ENCODE data around the gene AATF. TPM values are rescaled to one million over a fixed set of nuclear protein-coding genes. Genes with fewer than 3 reads are reported as not detected.

The AATF gene
- total RNA-seq, 2 experiments from 2014 or later = 40.3 to 40.8 TPM

- ATAC-seq (ENCODE audit: poor library complexity) (no peak), DNase-seq (no peak)
- Mint-ChIP-seq H3K4me1 (ENCODE audit: low read depth) (peaks cover 5% of the 10 kb centered on the region), H3K9me3 (no peaks in the 10 kb centered on the region), H3K4me3 (no peak overlapping the region), H3K36me3 (ENCODE audit: low read depth) (peaks cover 68% of the 10 kb centered on the region), H3K27me3 (no peaks in the 10 kb centered on the region), H3K27ac (no peak overlapping the region)
- CTCF ChIA-PET = interaction anchor here (0.8 kb wide), 2 partner anchors 23 to 394 kb away, joined by 3 read pairs; no protein-coding TSS in a partner anchor
- no peak overlapping the region for H3K27ac ChIP-seq (ENCODE audit: low read depth in 1 of 2, low read length in 2 of 2)
- no peaks in the 10 kb centered on the region for H3K4me1 ChIP-seq (ENCODE audit: insufficient read depth, low read length)
- H3K36me3 ChIP-seq (ENCODE audit: insufficient read depth, low read length) = peaks cover 42% of the 10 kb centered on the region
- no peaks in the 10 kb centered on the region for H3K9me3 ChIP-seq (ENCODE audit: control insufficient read depth in 1 of 2, insufficient read depth in 1 of 2, low read length in 2 of 2)
- POLR2A ChIA-PET = interaction anchor here (1.5 kb wide), 1 partner anchor 29 kb away, joined by 3 read pairs; no protein-coding TSS in a partner anchor
- intact Hi-C loops (cut with DNase I, micrococcal nuclease) = no loop called here
- no peak for TF ChIP-seq CTCF (IDR thresholded peaks at IDR 0.05)
- no peak overlapping the region for H3K4me3 ChIP-seq (ENCODE audit: low read length)
- no peaks in the 10 kb centered on the region for H3K27me3 ChIP-seq (ENCODE audit: control insufficient read depth in 1 of 2, insufficient read depth in 2 of 2, low read length in 2 of 2)
These were observed 70.5 kb downstream of the AATF start for GRCh38 chr17:37019117-37019740.

GRCh38 chr17:37019741-37020129 lies 71.0 kb downstream of the AATF start:
- Mint-ChIP-seq H3K27ac (no peak overlapping the region), H3K9me3 (no peaks in the 10 kb centered on the region), H3K36me3 (ENCODE audit: low read depth) (peaks cover 68% of the 10 kb centered on the region), H3K4me1 (ENCODE audit: low read depth) (peaks cover 8% of the 10 kb centered on the region), H3K4me3 (no peak overlapping the region), H3K27me3 (no peaks in the 10 kb centered on the region)
- Histone ChIP-seq H3K27me3 (ENCODE audit: control insufficient read depth in 1 of 2, insufficient read depth in 2 of 2, low read length in 2 of 2) (no peaks in the 10 kb centered on the region), H3K36me3 (ENCODE audit: insufficient read depth, low read length) (peaks cover 45% of the 10 kb centered on the region), H3K4me1 (ENCODE audit: insufficient read depth, low read length) (no peaks in the 10 kb centered on the region), H3K9me3 (ENCODE audit: control insufficient read depth in 1 of 2, insufficient read depth in 1 of 2, low read length in 2 of 2) (no peaks in the 10 kb centered on the region), H3K4me3 (ENCODE audit: low read length) (no peak overlapping the region), H3K27ac (ENCODE audit: low read depth in 1 of 2, low read length in 2 of 2) (no peak overlapping the region)
- ATAC-seq (ENCODE audit: poor library complexity) (no peak), DNase-seq (no peak)
- POLR2A ChIA-PET = interaction anchor here (1.5 kb wide), 1 partner anchor 28 kb away, joined by 3 read pairs; no protein-coding TSS in a partner anchor
- intact Hi-C loops (cut with DNase I, micrococcal nuclease) = no loop called here
- TF ChIP-seq CTCF (IDR thresholded peaks at IDR 0.05) = no peak
- CTCF ChIA-PET = interaction anchor here (0.8 kb wide), 1 partner anchor 22 kb away, joined by 3 read pairs; no protein-coding TSS in a partner anchor

GRCh38 chr17:37024181-37024637 lies 75.5 kb downstream of the AATF start:
- Histone ChIP-seq H3K9me3 (ENCODE audit: control insufficient read depth in 1 of 2, insufficient read depth in 1 of 2, low read length in 2 of 2) (no peaks in the 10 kb centered on the region), H3K4me3 (ENCODE audit: low read length) (no peak overlapping the region), H3K36me3 (ENCODE audit: insufficient read depth, low read length) (peaks cover 25% of the 10 kb centered on the region), H3K4me1 (ENCODE audit: insufficient read depth, low read length) (no peaks in the 10 kb centered on the region), H3K27me3 (ENCODE audit: control insufficient read depth in 1 of 2, insufficient read depth in 2 of 2, low read length in 2 of 2) (no peaks in the 10 kb centered on the region), H3K27ac (ENCODE audit: low read depth in 1 of 2, low read length in 2 of 2) (no peak overlapping the region)
- POLR2A ChIA-PET = no interaction called here
- Mint-ChIP-seq H3K4me3 (no peak overlapping the region), H3K9me3 (no peaks in the 10 kb centered on the region), H3K27me3 (no peaks in the 10 kb centered on the region), H3K4me1 (ENCODE audit: low read depth) (peaks cover 22% of the 10 kb centered on the region), H3K36me3 (ENCODE audit: low read depth) (peaks cover 64% of the 10 kb centered on the region), H3K27ac (no peak overlapping the region)
- no peak for TF ChIP-seq CTCF (IDR thresholded peaks at IDR 0.05)
- CTCF ChIA-PET = no interaction called here
- no peak for ATAC-seq (ENCODE audit: poor library complexity)
- intact Hi-C loops (cut with DNase I, micrococcal nuclease) = no loop called here
- DNase-seq = no peak
